AML-193 (cell line): ENCODE data around the gene GALNT5.
"Not testable (repeated sequence)": the region's sequence is repeated elsewhere in the genome, so short reads cannot be mapped to it uniquely, and the experiment has no call there.

ENCODE experiments used
- DNase-seq, 2 experiments: peaks; one replicate each; lab custom pipeline; 2025; lab: John Stamatoyannopoulos, UW

The GALNT5 gene

GRCh38 chr2:157251932-157252331 is 5.6 kb upstream of the GALNT5 start:
- no peak for DNase-seq

DNA sequence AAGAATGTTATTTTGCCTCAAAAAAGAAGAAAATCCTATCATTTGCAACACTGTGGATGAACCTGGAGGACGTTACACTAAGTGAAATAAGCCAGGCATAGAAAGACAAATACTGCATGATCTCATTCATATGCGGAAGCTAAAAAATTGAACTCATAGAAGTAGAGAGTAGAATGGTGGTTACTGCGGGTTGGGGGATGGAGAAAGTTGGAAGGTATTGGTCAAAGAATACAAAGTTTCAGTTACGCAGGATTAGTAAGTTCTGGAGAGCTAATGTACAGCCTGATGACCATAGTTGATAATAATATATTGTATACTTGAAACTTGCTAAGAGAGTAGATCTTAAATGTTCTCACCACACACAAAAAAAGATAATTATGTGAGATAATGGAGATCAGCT is 5.0 kb upstream of the GALNT5 start:
- no peak for DNase-seq

GRCh38 chr2:157254041-157254440 is 3.5 kb upstream of the GALNT5 start:
- DNase-seq, result no peak

DNA sequence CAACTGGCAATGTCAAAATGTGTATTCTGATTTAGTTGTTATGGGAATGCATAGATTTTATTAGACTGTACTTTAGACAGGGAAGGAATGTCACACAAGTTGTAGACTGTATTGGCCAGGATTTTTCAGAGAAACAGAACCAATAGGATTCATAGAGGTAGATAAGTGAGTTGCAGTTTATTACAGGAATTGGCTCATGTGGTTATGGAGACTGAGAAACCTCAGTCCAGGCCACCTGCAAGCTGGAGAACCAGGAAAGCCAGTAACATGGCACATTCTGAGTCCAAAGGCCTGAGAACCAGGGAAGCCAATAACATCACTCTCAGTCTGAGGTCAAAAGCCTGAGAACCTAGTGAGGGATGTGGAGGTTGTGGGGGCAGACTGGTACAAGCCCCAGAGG is 1.8 kb upstream of the GALNT5 start:
- no peak for DNase-seq

- DNase-seq, result no peak
Observed at GRCh38 chr2:157256626-157257025, 879 bp upstream of the GALNT5 start.

GRCh38 chr2:157258520-157259326 is 1.2 kb downstream of the GALNT5 start:
- no peak for DNase-seq

GRCh38 chr2:157259386-157259785 is 1.9 kb downstream of the GALNT5 start:
- no peak for DNase-seq

DNA sequence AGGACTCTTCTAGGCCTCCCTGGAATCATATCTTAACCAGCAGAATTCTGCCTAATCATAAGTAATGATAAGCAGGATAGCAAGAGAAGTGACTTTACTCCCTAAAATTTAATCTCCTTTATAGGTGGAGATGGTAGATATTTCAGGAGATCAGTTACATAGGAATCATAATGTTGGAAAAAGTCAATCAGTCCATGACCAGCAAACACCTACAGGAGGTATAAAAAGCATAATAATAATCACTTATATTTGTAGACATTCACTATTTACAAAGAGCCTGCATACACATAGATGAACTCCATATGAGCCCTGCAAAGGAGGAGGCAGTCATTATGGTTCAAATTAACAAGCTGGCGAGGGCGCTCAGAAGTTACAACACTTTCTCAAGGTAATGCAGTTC is 2.5 kb downstream of the GALNT5 start:
- no peak for DNase-seq

- DNase-seq, result no peak
Observed at GRCh38 chr2:157260533-157261198, 3.2 kb downstream of the GALNT5 start.

DNA sequence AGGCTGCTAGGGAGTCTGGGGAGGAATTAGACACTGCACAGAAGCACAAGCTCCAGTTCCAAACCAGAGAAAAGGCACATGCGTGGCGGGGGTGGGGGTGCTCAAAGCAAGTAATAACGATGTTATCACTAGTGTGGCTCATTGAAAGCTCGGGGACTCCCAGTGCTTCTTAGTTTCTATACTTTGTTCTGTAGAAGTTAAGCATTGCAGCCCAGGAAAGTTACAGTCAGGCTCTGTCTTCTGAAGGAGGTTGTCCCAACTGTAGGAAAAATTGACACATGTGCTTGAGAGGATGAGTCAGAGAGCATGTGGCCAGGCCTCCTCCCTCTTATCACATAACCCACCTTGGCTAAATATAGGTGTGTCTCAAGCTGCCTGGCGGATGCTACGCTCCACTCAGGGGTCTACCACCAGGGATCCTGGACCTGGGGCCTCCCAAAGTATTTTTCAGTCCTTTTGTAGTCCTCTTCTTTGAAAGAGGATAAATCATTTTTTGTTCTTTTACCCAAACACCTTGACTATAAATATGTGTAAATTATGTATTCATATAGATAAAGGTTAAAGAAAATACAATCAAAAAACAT is 3.8 kb downstream of the GALNT5 start:
- no peak for DNase-seq

GRCh38 chr2:157262248-157262647 is 4.7 kb downstream of the GALNT5 start:
- DNase-seq, result no peak

- DNase-seq, result no peak
Observed at GRCh38 chr2:157264099-157264498, 6.6 kb downstream of the GALNT5 start.

GRCh38 chr2:157265825-157266224 is 8.3 kb downstream of the GALNT5 start:
- DNase-seq, result no peak

DNA sequence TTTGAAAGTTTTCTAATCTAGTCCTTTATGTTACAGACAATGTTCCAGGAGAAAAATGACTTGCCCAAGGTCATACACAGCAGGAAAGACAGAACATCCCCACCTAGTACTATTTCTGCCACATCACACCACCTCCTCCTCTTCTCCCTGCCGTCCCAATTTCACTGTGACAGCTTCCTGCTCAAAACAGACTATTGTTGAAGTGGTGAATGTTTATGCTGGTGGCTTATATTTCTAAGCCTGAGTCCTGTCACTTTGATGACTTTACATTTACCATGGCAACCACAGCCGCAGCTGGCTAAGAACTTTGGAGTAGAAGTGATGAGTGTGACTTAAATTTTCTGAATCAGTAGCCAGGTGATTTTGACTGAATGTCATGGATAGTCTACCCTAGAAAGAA is 10.0 kb downstream of the GALNT5 start:
- no peak for DNase-seq

- no peak for DNase-seq
Observed at GRCh38 chr2:157269060-157269459, 11.6 kb downstream of the GALNT5 start.

DNA sequence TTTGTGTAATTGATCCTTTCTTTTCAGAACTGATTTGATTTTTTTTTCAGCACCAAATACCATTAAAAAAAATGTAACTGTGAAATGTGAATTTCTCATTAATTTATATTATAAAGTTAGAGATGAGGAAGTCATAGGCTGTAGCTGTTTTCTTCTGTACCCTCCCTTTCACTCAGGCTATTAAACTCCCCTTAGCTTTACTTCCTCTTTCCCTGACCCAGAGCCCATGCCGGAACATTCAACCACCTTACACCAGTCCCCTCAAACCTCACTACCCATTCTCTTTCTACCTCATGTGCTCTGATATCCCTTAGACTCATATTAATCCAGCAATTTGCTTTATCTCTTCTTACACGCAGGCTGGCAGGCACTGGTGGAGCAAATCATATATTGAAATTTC is 12.4 kb downstream of the GALNT5 start:
- peak in 1 of 2 experiments; percentile 4 for DNase-seq

GRCh38 chr2:157271590-157272203 is 14.2 kb downstream of the GALNT5 start:
- no peak for DNase-seq

- DNase-seq, result not testable (repeated sequence)
Observed at GRCh38 chr2:157279311-157279710, 21.8 kb downstream of the GALNT5 start.

- DNase-seq, result no peak
Observed at GRCh38 chr2:157281316-157281715, 23.8 kb downstream of the GALNT5 start.

GRCh38 chr2:157283468-157283867 is 26.0 kb downstream of the GALNT5 start:
- DNase-seq, result no peak

GRCh38 chr2:157287160-157287559 is 29.7 kb downstream of the GALNT5 start:
- DNase-seq, result no peak

DNA sequence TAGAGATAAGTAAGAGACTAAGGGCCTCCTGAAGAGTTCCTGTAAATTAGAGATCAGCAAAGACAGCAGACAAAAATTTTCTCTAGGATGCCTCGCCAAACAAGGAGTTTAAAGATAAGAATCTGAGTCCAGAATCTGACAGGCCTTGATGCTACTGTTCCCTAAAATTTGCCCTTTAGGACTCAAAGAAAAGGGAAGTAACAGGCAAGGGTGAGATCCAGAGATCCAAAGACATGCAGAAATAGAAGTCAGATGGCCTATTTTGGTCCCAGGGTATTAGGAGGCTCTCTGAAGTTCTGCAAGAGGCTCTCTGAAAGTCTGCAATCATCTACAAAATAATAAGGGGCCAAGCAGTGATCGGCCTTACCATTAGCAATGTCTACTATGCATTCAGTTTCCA is 33.0 kb downstream of the GALNT5 start:
- DNase-seq, result no peak

DNA sequence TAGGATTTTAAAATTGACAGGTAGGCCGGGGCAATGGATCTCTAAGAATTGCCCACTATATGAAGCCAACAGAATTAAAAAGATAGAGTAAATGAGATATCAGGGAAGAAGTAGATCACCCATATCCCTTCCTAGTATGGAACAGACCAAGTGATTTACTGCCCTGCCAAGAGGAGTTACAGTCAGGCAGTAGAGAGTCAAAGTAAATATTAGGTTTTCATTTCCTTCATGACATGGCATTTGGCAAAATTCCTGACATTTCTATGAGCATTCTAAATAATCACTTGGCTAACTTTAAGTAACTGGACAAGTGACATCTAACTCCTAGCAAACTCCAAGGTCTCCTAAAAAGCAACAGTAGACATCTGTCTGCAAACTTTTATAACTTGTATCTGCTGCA is 33.5 kb downstream of the GALNT5 start:
- DNase-seq, result no peak
